Fibroblast of lung (primary cell): ENCODE measurements around the gene CEMIP.

ENCODE experiments used
- CTCF ChIP-seq, 2 donors: IDR thresholded peaks in 1 of 2; conservative IDR thresholded peaks in 1 of 2; 1 replicate in 1 of 2; 2 replicates in 1 of 2; pipeline ENCODE4 v1.5.1; 2011 to 2012; ENCODE audit warnings: low read length in 2 of 2, control low read depth in 1 of 2, inconsistent platforms in 1 of 2, low read depth in 1 of 2, mild to moderate bottlenecking in 1 of 2
- EZH2 ChIP-seq: IDR thresholded peaks from 2 replicates; pipeline ENCODE4 v1.5.1; 2012; ENCODE audit warnings: low read length, control low read depth, mild to moderate bottlenecking; ENCODE audit errors: missing control alignments

DNA sequence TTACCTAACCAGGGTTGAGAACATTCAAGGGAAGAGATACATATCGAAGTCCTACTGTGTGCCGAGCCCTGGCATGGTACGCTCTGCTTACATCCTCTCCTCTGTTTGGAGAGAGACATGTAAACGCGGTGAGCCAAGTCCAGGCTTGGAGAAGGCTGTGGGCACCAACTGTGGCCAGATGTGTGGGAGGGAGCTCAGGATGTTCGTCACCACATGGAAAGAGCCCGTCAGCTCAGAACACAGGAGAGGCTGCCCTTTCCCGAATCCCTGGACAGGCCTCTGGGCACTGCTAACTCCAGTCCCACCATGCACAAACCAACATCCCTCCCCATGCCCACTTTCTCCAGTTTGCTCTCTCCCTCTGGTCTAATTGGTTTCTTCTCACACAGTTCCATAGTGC lies 167.4 kb downstream of the CEMIP start:
- no peak for TF ChIP-seq CTCF (conservative IDR thresholded peaks at IDR 0.05 in 1 of 2, IDR thresholded peaks at IDR 0.05 in 1 of 2; ENCODE audit: low read depth in 1 of 2, low read length in 2 of 2)
- TF ChIP-seq EZH2, result no peak
